Measurements from ENCODE around the gene TPST1.

GRCh38 chr7:66236713-66237303, 31.7 kb downstream of the TPST1 start:
- TF ChIP-seq CTCF (IDR thresholded peaks at IDR 0.05) (no peak), POLR2A (IDR thresholded peaks at IDR 0.05) (no peak)

All from Peyer's patch (tissue), 4 donors.